GM12878 (cell line): ENCODE measurements around the gene KIF18A. TPM values are rescaled to one million over a fixed set of nuclear protein-coding genes. Genes with fewer than 3 reads are reported as not detected.

Source experiments
- BACH1 ChIP-seq: fragments of 450-650 bp; IDR thresholded peaks from 2 replicates; pipeline ENCODE4 v1.6.1; 2017; ENCODE audit warnings: mild to moderate bottlenecking, borderline replicate concordance
- BHLHE40 ChIP-seq, 2 experiments: fragments of 450-650 bp in 1 of 2; IDR thresholded peaks; 2 replicates each; pipeline ENCODE4 v1.6.1; 2011 to 2017; ENCODE audit warnings: low read depth in 2 of 2, borderline replicate concordance in 1 of 2, improper control_type of control experiment in 1 of 2, low read length in 1 of 2, mild to moderate bottlenecking in 1 of 2
- CEBPB ChIP-seq, 2 experiments: fragments of 150-350 bp in 1 of 2; IDR thresholded peaks; 2 replicates each; pipeline ENCODE4 v1.6.1; 2012 to 2014; ENCODE audit warnings: low read depth in 2 of 2, low read length in 2 of 2, borderline replicate concordance in 1 of 2, inconsistent platforms in 1 of 2
- CHD2 ChIP-seq: IDR thresholded peaks from 2 replicates; pipeline ENCODE4 v1.6.1; 2011; ENCODE audit warnings: low read depth, low read length, improper control_type of control experiment, borderline replicate concordance
- EP300 ChIP-seq, 2 experiments: fragments of 150-350 bp in 1 of 2; IDR thresholded peaks; 2 replicates each; pipeline ENCODE4 v1.6.1; 2011 to 2012; ENCODE audit warnings: low read depth in 2 of 2, low read length in 2 of 2, borderline replicate concordance in 1 of 2, improper control_type of control experiment in 1 of 2, inconsistent platforms in 1 of 2; ENCODE audit not compliant: control insufficient read depth in 1 of 2
- FOS ChIP-seq: IDR thresholded peaks from 3 replicates; pipeline ENCODE4 v1.6.1; 2011; ENCODE audit warnings: borderline replicate concordance; ENCODE audit not compliant: insufficient read length; ENCODE audit errors: extremely low read depth
- HCFC1 ChIP-seq: fragments of 150-350 bp; IDR thresholded peaks from 2 replicates; pipeline ENCODE4 v1.6.1; 2014; ENCODE audit warnings: low read length
- MAX ChIP-seq: IDR thresholded peaks from 2 replicates; pipeline ENCODE4 v1.6.1; 2012; ENCODE audit warnings: low read depth, low read length, improper control_type of control experiment
- MTA3 ChIP-seq: IDR thresholded peaks from 2 replicates; pipeline ENCODE4 v1.6.1; 2012; ENCODE audit warnings: low read length, inconsistent platforms, borderline replicate concordance
- NR2C2 ChIP-seq: IDR thresholded peaks from 2 replicates; pipeline ENCODE4 v1.6.1; 2011; ENCODE audit warnings: borderline replicate concordance, low read depth; ENCODE audit not compliant: control insufficient read depth, insufficient read length
- RUNX3 ChIP-seq: IDR thresholded peaks from 2 replicates; pipeline ENCODE4 v1.6.1; 2012; ENCODE audit warnings: low read length, inconsistent platforms
- SMC3 ChIP-seq: IDR thresholded peaks from 2 replicates; pipeline ENCODE4 v1.6.1; 2011; ENCODE audit warnings: low read length, improper control_type of control experiment, borderline replicate concordance
- USF1 ChIP-seq: IDR thresholded peaks from 2 replicates; pipeline ENCODE4 v1.6.1; 2011; ENCODE audit warnings: borderline replicate concordance, low read depth, mild to moderate bottlenecking, moderate library complexity, mixed read lengths, low read length; ENCODE audit not compliant: insufficient read depth; ENCODE audit errors: extremely low read length
- YY1 ChIP-seq: IDR thresholded peaks from 2 replicates; pipeline ENCODE4 v1.6.1; 2011; ENCODE audit warnings: low read depth, mild to moderate bottlenecking, low read length
- polyA plus RNA-seq, 11 experiments: library from polyadenylated mRNA; depleted of rRNA in 4 of 11; unstranded in 6 of 11; stranded (reverse) in 5 of 11; fragments of >200 nt; fragmentation: Nextera tagmentation in 4 of 11; fragmentation: Illumina TruSeq in 1 of 11; extraction: Ambion mirVana in 4 of 11; extraction: Trizol in 1 of 11; gene quantifications; 1 replicate in 1 of 11; 2 replicates in 10 of 11; pipeline versions ENCODE4 v1.2.1 to v1.2.3, GENCODE V29; 2011 to 2016; ENCODE audit warnings: inconsistent platforms in 2 of 11, missing spikeins in 2 of 11, low read depth in 1 of 11
- total RNA-seq, 4 experiments: library from RNA; depleted of rRNA in 3 of 4; stranded (reverse); fragments of >200 nt in 3 of 4; fragmentation: Illumina TruSeq in 1 of 4; extraction: Trizol in 1 of 4; gene quantifications; 2 replicates each; pipeline versions ENCODE4 v1.2.1 to v1.2.3, GENCODE V29; 2013 to 2021
- TF ChIP-seq, protein P1 (sequence below): fragments of 450-650 bp; IDR thresholded peaks from 2 replicates; pipeline ENCODE4 v1.6.1; 2016; ENCODE audit warnings: mild to moderate bottlenecking
- TF ChIP-seq, protein P2 (sequence below): fragments of 450-650 bp; IDR thresholded peaks from 2 replicates; pipeline ENCODE4 v1.6.1; 2017; ENCODE audit warnings: borderline replicate concordance
- TF ChIP-seq, protein P3 (sequence below): IDR thresholded peaks from 2 replicates; pipeline ENCODE4 v1.6.1; 2011; ENCODE audit warnings: low read depth, low read length, improper control_type of control experiment, borderline replicate concordance
- TF ChIP-seq, protein P4 (sequence below): fragments of 450-650 bp; IDR thresholded peaks from 2 replicates; pipeline ENCODE4 v1.6.1; 2017; ENCODE audit warnings: mild to moderate bottlenecking
- TF ChIP-seq, protein P5 (sequence below): fragments of 450-650 bp; IDR thresholded peaks from 2 replicates; pipeline ENCODE4 v1.6.1; 2016; ENCODE audit warnings: mild to moderate bottlenecking

KIF18A gene
- total and polyA plus RNA-seq, 10 of the 15 experiments (the other 5 are each of a cell fraction or from before 2014, with no cell fraction given): 11.2 to 31.5 (median 20.4) TPM

GRCh38 chr11:28107750-28108618, at the start of gene KIF18A, which contains the start of gene METTL15 (continued):
- TF ChIP-seq, protein P1, sequence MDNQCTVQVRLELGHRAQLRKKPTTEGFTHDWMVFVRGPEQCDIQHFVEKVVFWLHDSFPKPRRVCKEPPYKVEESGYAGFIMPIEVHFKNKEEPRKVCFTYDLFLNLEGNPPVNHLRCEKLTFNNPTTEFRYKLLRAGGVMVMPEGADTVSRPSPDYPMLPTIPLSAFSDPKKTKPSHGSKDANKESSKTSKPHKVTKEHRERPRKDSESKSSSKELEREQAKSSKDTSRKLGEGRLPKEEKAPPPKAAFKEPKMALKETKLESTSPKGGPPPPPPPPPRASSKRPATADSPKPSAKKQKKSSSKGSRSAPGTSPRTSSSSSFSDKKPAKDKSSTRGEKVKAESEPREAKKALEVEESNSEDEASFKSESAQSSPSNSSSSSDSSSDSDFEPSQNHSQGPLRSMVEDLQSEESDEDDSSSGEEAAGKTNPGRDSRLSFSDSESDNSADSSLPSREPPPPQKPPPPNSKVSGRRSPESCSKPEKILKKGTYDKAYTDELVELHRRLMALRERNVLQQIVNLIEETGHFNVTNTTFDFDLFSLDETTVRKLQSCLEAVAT: peak; percentile 82; the same call in 1 of the 2 replicates
- TF ChIP-seq, protein P2, sequence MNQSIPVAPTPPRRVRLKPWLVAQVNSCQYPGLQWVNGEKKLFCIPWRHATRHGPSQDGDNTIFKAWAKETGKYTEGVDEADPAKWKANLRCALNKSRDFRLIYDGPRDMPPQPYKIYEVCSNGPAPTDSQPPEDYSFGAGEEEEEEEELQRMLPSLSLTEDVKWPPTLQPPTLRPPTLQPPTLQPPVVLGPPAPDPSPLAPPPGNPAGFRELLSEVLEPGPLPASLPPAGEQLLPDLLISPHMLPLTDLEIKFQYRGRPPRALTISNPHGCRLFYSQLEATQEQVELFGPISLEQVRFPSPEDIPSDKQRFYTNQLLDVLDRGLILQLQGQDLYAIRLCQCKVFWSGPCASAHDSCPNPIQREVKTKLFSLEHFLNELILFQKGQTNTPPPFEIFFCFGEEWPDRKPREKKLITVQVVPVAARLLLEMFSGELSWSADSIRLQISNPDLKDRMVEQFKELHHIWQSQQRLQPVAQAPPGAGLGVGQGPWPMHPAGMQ: no peak
- TF ChIP-seq USF1: no peak
- 0 out of 2 replicates have a peak, but pooled peaks have one; percentile 8 for TF ChIP-seq SMC3
- peak; percentile 37 to 57; a peak in 1 of 4 replicates for TF ChIP-seq BHLHE40 (IDR thresholded peaks at IDR 0.05; ENCODE audit: borderline replicate concordance in 1 of 2, low read depth in 2 of 2, low read length in 1 of 2)
- TF ChIP-seq RUNX3: peak; percentile 96
- TF ChIP-seq MTA3: no peak
- TF ChIP-seq CHD2: peak; percentile 81; the same call in 1 of the 2 replicates
- TF ChIP-seq, protein P3, sequence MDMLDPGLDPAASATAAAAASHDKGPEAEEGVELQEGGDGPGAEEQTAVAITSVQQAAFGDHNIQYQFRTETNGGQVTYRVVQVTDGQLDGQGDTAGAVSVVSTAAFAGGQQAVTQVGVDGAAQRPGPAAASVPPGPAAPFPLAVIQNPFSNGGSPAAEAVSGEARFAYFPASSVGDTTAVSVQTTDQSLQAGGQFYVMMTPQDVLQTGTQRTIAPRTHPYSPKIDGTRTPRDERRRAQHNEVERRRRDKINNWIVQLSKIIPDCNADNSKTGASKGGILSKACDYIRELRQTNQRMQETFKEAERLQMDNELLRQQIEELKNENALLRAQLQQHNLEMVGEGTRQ: no peak
- peak; percentile 53; the same call in 1 of the 2 replicates for TF ChIP-seq BACH1
- peak; percentile 88 for TF ChIP-seq YY1
- TF ChIP-seq CEBPB (IDR thresholded peaks at IDR 0.05; ENCODE audit: borderline replicate concordance in 1 of 2, low read depth in 2 of 2, low read length in 2 of 2): no peak
- TF ChIP-seq NR2C2: no peak
- peak in 1 of 2 experiments; percentile 5; a peak in 1 of 4 replicates for TF ChIP-seq EP300 (IDR thresholded peaks at IDR 0.05; ENCODE audit: borderline replicate concordance in 1 of 2, control insufficient read depth in 1 of 2, low read depth in 2 of 2, low read length in 2 of 2)
- TF ChIP-seq, protein P4, sequence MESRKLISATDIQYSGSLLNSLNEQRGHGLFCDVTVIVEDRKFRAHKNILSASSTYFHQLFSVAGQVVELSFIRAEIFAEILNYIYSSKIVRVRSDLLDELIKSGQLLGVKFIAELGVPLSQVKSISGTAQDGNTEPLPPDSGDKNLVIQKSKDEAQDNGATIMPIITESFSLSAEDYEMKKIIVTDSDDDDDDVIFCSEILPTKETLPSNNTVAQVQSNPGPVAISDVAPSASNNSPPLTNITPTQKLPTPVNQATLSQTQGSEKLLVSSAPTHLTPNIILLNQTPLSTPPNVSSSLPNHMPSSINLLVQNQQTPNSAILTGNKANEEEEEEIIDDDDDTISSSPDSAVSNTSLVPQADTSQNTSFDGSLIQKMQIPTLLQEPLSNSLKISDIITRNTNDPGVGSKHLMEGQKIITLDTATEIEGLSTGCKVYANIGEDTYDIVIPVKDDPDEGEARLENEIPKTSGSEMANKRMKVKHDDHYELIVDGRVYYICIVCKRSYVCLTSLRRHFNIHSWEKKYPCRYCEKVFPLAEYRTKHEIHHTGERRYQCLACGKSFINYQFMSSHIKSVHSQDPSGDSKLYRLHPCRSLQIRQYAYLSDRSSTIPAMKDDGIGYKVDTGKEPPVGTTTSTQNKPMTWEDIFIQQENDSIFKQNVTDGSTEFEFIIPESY: no peak
- TF ChIP-seq MAX: peak; percentile 81
- TF ChIP-seq, protein P5, sequence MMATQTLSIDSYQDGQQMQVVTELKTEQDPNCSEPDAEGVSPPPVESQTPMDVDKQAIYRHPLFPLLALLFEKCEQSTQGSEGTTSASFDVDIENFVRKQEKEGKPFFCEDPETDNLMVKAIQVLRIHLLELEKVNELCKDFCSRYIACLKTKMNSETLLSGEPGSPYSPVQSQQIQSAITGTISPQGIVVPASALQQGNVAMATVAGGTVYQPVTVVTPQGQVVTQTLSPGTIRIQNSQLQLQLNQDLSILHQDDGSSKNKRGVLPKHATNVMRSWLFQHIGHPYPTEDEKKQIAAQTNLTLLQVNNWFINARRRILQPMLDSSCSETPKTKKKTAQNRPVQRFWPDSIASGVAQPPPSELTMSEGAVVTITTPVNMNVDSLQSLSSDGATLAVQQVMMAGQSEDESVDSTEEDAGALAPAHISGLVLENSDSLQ: peak; percentile 79
- no peak for TF ChIP-seq FOS
- TF ChIP-seq HCFC1: peak; percentile 56
